GM12874 (cell line): ENCODE data around the gene SGO1.

Experiments used
- CTCF ChIP-seq: IDR thresholded peaks from 2 replicates; pipeline ENCODE4 v1.5.1; 2011; ENCODE audit warnings: low read depth, mild to moderate bottlenecking, control low read depth, low read length, moderate library complexity; ENCODE audit not compliant: insufficient read depth

Gene SGO1

GRCh38 chr3:20148466-20148865 lies 37.5 kb downstream of the SGO1 start:
- TF ChIP-seq CTCF, result no peak

GRCh38 chr3:20147361-20147760 lies 38.6 kb downstream of the SGO1 start:
- TF ChIP-seq CTCF, result no peak

- no peak for TF ChIP-seq CTCF
Observed at GRCh38 chr3:20146301-20146700, 39.7 kb downstream of the SGO1 start.

GRCh38 chr3:20145874-20146273 lies 40.1 kb downstream of the SGO1 start:
- no peak for TF ChIP-seq CTCF

- no peak for TF ChIP-seq CTCF
Observed at GRCh38 chr3:20143519-20143918, 42.5 kb downstream of the SGO1 start.

- no peak for TF ChIP-seq CTCF
Observed at GRCh38 chr3:20142517-20142916, 43.5 kb downstream of the SGO1 start.

- TF ChIP-seq CTCF, result no peak
Observed at GRCh38 chr3:20141851-20142250, 44.2 kb downstream of the SGO1 start.

- TF ChIP-seq CTCF, result no peak
Observed at GRCh38 chr3:20141316-20141715, 44.7 kb downstream of the SGO1 start.
